Sigmoid colon (tissue), 4 donors: Measurements from ENCODE around the gene RTN4IP1.

ENCODE experiments used
- POLR2AphosphoS5 ChIP-seq, 4 donors: sonication (generic); formaldehyde crosslinking; IDR thresholded peaks; one replicate each; pipeline ENCODE4 v1.6.1; 2017; ENCODE audit warnings: antibody characterized with exemption in 4 of 4
- TF ChIP-seq, protein P1 (sequence below), 4 experiments: fragments of 450-650 bp in 3 of 4; fragments of 200-600 bp in 1 of 4; IDR thresholded peaks; one replicate each; pipeline ENCODE4 v1.5.1; 2016 to 2019; ENCODE audit warnings: antibody characterized with exemption in 4 of 4, mild to moderate bottlenecking in 3 of 4, moderate library complexity in 2 of 4

DNA sequence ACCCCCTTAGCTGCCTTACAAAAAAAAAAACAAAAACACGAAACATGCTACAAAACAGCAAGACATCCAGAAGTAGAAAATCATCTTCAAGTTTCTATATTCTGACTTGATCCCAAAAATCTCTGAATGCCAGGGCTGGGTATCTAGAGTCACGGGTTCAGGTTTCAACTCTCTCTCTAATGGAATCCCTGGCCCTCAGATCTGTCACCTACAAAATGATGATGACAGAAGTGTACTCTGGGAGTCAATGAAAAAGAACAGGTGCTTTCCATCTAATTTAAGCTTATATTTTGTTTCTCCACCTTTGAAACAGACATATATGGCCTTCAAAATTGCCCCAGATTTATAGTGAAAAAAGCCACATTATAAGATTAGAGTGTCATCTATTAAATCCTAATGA is 18.3 kb downstream of the RTN4IP1 start:
- TF ChIP-seq, protein P1, sequence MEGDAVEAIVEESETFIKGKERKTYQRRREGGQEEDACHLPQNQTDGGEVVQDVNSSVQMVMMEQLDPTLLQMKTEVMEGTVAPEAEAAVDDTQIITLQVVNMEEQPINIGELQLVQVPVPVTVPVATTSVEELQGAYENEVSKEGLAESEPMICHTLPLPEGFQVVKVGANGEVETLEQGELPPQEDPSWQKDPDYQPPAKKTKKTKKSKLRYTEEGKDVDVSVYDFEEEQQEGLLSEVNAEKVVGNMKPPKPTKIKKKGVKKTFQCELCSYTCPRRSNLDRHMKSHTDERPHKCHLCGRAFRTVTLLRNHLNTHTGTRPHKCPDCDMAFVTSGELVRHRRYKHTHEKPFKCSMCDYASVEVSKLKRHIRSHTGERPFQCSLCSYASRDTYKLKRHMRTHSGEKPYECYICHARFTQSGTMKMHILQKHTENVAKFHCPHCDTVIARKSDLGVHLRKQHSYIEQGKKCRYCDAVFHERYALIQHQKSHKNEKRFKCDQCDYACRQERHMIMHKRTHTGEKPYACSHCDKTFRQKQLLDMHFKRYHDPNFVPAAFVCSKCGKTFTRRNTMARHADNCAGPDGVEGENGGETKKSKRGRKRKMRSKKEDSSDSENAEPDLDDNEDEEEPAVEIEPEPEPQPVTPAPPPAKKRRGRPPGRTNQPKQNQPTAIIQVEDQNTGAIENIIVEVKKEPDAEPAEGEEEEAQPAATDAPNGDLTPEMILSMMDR (IDR thresholded peaks at IDR 0.05), result no peak
- no peak for TF ChIP-seq POLR2AphosphoS5 (IDR thresholded peaks at IDR 0.05)
